ENCODE measurements around the gene MRPL50.

Gene MRPL50

DNA sequence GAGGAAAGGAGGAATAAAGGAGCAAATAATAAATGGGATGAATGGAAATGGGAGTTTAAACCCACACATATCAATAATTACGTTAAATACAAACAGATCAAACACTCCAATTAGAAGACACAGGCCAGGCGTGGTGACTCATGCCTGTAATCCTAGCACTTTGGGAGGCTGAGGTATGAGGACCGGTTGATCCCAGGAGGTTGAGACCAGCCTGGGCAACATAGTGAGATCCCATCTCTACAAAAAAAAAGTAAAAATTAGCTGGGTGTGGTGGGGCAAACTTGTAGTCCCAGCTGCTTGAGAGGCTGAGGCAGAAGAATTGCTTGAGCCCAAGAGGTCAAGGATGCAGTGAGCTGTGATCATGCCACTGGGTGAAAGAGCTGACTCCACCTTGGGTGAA lies 17.3 kb downstream of the MRPL50 start (continued):
- TF ChIP-seq, protein P1, sequence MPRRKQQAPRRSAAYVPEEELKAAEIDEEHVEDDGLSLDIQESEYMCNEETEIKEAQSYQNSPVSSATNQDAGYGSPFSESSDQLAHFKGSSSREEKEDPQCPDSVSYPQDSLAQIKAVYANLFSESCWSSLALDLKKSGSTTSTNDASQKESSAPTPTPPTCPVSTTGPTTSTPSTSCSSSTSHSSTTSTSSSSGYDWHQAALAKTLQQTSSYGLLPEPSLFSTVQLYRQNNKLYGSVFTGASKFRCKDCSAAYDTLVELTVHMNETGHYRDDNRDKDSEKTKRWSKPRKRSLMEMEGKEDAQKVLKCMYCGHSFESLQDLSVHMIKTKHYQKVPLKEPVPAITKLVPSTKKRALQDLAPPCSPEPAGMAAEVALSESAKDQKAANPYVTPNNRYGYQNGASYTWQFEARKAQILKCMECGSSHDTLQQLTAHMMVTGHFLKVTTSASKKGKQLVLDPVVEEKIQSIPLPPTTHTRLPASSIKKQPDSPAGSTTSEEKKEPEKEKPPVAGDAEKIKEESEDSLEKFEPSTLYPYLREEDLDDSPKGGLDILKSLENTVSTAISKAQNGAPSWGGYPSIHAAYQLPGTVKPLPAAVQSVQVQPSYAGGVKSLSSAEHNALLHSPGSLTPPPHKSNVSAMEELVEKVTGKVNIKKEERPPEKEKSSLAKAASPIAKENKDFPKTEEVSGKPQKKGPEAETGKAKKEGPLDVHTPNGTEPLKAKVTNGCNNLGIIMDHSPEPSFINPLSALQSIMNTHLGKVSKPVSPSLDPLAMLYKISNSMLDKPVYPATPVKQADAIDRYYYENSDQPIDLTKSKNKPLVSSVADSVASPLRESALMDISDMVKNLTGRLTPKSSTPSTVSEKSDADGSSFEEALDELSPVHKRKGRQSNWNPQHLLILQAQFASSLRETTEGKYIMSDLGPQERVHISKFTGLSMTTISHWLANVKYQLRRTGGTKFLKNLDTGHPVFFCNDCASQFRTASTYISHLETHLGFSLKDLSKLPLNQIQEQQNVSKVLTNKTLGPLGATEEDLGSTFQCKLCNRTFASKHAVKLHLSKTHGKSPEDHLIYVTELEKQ (tag by site-specific recombination; IDR thresholded peaks at IDR 0.05; ENCODE audit: borderline replicate concordance), result no peak

DNA sequence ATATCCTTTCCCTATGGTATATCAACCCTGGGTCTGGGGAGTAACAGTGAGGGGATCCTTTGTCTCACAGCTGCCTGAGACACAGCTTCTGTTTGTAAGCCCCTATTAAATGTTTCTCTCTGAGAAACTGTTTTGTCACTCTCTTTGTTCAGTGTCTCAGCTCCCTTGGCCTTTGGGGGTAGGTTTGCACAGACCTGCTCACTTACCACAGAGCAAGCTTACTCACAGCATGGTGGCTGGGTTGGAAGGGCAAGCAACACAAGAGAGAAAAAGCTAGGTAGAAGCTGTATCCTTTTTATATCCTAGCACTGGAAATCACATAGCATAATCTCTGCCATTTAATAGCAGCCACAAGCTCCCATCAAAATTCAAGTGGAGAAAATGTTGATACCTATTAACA lies 18.1 kb downstream of the MRPL50 start:
- Histone ChIP-seq H3K4me3 (ENCODE audit: low read depth, low read length) (no peak overlapping the region), H3K4me1 (ENCODE audit: control insufficient read depth, insufficient read depth, low read length) (no peaks in the 10 kb centered on the region), H3K9me3 (ENCODE audit: control insufficient read depth, insufficient read depth, low read depth, low read length) (no peaks in the 10 kb centered on the region), H3K36me3 (ENCODE audit: control insufficient read depth in 2 of 2, insufficient read depth in 1 of 2, low read length in 2 of 2) (no peaks in the 10 kb centered on the region), H3K27ac (ENCODE audit: extremely low read depth, low read depth, low read length) (no peak overlapping the region)
- TF ChIP-seq SALL2 (tag by site-specific recombination; IDR thresholded peaks at IDR 0.05; ENCODE audit: borderline replicate concordance) (no peak), ZNF354C (tag by site-specific recombination; IDR thresholded peaks at IDR 0.05; ENCODE audit: borderline replicate concordance, low read depth) (no peak), ZNF211 (tag by site-specific recombination; IDR thresholded peaks at IDR 0.05; ENCODE audit: low read depth) (no peak), ZNF571 (tag by site-specific recombination; IDR thresholded peaks at IDR 0.05) (no peak), ZNF585B (tag by site-specific recombination; IDR thresholded peaks at IDR 0.05) (no peak), HOXA7 (CRISPR knock-in tag; IDR thresholded peaks at IDR 0.05; ENCODE audit: borderline replicate concordance) (no peak), MZF1 (tag by site-specific recombination; IDR thresholded peaks at IDR 0.05; ENCODE audit: borderline replicate concordance) (no peak), ZBTB48 (tag by site-specific recombination; IDR thresholded peaks at IDR 0.05) (no peak), ZNF558 (tag by site-specific recombination; IDR thresholded peaks at IDR 0.05) (no peak), ZNF155 (tag by site-specific recombination; IDR thresholded peaks at IDR 0.05) (no peak), ZNF660 (tag by site-specific recombination; IDR thresholded peaks at IDR 0.05) (no peak), ZNF121 (tag by site-specific recombination; IDR thresholded peaks at IDR 0.05) (no peak)
- TF ChIP-seq, protein P2, sequence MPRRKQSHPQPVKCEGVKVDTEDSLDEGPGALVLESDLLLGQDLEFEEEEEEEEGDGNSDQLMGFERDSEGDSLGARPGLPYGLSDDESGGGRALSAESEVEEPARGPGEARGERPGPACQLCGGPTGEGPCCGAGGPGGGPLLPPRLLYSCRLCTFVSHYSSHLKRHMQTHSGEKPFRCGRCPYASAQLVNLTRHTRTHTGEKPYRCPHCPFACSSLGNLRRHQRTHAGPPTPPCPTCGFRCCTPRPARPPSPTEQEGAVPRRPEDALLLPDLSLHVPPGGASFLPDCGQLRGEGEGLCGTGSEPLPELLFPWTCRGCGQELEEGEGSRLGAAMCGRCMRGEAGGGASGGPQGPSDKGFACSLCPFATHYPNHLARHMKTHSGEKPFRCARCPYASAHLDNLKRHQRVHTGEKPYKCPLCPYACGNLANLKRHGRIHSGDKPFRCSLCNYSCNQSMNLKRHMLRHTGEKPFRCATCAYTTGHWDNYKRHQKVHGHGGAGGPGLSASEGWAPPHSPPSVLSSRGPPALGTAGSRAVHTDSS (tag by site-specific recombination; IDR thresholded peaks at IDR 0.05), result no peak
- TF ChIP-seq, protein P3, sequence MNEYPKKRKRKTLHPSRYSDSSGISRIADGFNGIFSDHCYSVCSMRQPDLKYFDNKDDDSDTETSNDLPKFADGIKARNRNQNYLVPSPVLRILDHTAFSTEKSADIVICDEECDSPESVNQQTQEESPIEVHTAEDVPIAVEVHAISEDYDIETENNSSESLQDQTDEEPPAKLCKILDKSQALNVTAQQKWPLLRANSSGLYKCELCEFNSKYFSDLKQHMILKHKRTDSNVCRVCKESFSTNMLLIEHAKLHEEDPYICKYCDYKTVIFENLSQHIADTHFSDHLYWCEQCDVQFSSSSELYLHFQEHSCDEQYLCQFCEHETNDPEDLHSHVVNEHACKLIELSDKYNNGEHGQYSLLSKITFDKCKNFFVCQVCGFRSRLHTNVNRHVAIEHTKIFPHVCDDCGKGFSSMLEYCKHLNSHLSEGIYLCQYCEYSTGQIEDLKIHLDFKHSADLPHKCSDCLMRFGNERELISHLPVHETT (tag by site-specific recombination; IDR thresholded peaks at IDR 0.05), result no peak
- TF ChIP-seq, protein P4, sequence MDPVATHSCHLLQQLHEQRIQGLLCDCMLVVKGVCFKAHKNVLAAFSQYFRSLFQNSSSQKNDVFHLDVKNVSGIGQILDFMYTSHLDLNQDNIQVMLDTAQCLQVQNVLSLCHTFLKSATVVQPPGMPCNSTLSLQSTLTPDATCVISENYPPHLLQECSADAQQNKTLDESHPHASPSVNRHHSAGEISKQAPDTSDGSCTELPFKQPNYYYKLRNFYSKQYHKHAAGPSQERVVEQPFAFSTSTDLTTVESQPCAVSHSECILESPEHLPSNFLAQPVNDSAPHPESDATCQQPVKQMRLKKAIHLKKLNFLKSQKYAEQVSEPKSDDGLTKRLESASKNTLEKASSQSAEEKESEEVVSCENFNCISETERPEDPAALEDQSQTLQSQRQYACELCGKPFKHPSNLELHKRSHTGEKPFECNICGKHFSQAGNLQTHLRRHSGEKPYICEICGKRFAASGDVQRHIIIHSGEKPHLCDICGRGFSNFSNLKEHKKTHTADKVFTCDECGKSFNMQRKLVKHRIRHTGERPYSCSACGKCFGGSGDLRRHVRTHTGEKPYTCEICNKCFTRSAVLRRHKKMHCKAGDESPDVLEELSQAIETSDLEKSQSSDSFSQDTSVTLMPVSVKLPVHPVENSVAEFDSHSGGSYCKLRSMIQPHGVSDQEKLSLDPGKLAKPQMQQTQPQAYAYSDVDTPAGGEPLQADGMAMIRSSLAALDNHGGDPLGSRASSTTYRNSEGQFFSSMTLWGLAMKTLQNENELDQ (tag by site-specific recombination; IDR thresholded peaks at IDR 0.05; ENCODE audit: low read depth), result no peak
- TF ChIP-seq, protein P5, sequence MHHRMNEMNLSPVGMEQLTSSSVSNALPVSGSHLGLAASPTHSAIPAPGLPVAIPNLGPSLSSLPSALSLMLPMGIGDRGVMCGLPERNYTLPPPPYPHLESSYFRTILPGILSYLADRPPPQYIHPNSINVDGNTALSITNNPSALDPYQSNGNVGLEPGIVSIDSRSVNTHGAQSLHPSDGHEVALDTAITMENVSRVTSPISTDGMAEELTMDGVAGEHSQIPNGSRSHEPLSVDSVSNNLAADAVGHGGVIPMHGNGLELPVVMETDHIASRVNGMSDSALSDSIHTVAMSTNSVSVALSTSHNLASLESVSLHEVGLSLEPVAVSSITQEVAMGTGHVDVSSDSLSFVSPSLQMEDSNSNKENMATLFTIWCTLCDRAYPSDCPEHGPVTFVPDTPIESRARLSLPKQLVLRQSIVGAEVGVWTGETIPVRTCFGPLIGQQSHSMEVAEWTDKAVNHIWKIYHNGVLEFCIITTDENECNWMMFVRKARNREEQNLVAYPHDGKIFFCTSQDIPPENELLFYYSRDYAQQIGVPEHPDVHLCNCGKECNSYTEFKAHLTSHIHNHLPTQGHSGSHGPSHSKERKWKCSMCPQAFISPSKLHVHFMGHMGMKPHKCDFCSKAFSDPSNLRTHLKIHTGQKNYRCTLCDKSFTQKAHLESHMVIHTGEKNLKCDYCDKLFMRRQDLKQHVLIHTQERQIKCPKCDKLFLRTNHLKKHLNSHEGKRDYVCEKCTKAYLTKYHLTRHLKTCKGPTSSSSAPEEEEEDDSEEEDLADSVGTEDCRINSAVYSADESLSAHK (tag by site-specific recombination; IDR thresholded peaks at IDR 0.05), result no peak
- TF ChIP-seq, protein P6, sequence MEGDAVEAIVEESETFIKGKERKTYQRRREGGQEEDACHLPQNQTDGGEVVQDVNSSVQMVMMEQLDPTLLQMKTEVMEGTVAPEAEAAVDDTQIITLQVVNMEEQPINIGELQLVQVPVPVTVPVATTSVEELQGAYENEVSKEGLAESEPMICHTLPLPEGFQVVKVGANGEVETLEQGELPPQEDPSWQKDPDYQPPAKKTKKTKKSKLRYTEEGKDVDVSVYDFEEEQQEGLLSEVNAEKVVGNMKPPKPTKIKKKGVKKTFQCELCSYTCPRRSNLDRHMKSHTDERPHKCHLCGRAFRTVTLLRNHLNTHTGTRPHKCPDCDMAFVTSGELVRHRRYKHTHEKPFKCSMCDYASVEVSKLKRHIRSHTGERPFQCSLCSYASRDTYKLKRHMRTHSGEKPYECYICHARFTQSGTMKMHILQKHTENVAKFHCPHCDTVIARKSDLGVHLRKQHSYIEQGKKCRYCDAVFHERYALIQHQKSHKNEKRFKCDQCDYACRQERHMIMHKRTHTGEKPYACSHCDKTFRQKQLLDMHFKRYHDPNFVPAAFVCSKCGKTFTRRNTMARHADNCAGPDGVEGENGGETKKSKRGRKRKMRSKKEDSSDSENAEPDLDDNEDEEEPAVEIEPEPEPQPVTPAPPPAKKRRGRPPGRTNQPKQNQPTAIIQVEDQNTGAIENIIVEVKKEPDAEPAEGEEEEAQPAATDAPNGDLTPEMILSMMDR (tag by site-specific recombination; IDR thresholded peaks at IDR 0.05), result no peak
- POLR2A ChIA-PET, result no interaction called here
- CTCF ChIA-PET, result interaction anchor here (0.7 to 1.5 kb wide), 2 partner anchors 8 to 69 kb away, joined by 3 to 7 read pairs; no protein-coding TSS in a partner anchor

Measured in HEK293 (cell line).